ENCODE measurements around the gene PARD3.

GRCh38 chr10:34427911-34428216 is 387.2 kb downstream of the PARD3 start:
- TF ChIP-seq, protein P1, sequence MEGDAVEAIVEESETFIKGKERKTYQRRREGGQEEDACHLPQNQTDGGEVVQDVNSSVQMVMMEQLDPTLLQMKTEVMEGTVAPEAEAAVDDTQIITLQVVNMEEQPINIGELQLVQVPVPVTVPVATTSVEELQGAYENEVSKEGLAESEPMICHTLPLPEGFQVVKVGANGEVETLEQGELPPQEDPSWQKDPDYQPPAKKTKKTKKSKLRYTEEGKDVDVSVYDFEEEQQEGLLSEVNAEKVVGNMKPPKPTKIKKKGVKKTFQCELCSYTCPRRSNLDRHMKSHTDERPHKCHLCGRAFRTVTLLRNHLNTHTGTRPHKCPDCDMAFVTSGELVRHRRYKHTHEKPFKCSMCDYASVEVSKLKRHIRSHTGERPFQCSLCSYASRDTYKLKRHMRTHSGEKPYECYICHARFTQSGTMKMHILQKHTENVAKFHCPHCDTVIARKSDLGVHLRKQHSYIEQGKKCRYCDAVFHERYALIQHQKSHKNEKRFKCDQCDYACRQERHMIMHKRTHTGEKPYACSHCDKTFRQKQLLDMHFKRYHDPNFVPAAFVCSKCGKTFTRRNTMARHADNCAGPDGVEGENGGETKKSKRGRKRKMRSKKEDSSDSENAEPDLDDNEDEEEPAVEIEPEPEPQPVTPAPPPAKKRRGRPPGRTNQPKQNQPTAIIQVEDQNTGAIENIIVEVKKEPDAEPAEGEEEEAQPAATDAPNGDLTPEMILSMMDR (IDR thresholded peaks at IDR 0.05): no peak
- TF ChIP-seq POLR2A (IDR thresholded peaks at IDR 0.05; ENCODE audit: low read depth): no peak
- TF ChIP-seq POLR2AphosphoS5 (IDR thresholded peaks at IDR 0.05): no peak
